ENCODE measurements around the gene MNS1.
"Not testable (repeated sequence)": the region's sequence is repeated elsewhere in the genome, so short reads cannot be mapped to it uniquely, and the experiment has no call there.

The MNS1 gene, protein sequence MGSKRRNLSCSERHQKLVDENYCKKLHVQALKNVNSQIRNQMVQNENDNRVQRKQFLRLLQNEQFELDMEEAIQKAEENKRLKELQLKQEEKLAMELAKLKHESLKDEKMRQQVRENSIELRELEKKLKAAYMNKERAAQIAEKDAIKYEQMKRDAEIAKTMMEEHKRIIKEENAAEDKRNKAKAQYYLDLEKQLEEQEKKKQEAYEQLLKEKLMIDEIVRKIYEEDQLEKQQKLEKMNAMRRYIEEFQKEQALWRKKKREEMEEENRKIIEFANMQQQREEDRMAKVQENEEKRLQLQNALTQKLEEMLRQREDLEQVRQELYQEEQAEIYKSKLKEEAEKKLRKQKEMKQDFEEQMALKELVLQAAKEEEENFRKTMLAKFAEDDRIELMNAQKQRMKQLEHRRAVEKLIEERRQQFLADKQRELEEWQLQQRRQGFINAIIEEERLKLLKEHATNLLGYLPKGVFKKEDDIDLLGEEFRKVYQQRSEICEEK

DNA sequence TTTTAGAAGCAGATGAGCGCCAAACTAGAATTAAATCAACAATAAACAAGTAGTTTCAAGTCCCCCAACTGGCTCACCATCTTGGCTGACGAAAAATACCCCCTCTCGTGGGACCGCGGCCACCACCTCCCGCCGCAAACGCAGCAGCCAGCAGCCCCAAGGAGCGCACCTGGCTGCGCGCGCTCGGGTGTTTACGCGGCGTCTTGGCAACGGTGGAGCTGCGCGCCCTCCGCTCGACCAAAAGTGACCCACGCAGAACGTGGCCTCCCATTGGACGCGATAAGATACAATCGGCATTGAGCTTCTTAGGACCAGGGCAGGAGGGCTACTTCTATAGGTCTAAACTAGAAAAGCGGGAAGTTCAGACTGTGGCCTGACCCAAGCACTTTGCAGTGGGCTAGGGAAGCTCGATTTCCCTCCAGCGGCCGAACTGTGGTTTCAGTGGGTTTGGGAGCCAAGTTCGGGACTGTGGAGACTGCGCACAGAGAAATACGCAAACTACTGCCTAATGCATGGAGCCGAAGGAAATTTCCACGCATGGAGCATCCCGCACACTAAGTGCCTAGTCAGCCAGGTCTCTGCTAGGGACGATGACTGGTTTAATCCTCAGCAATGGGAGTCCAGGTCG is at the start of gene MNS1:
MNS1 (minus strand) TSS at position 245 of the 628 bp plus-strand sequence; CDS start at position 80, 165 bp downstream.
- peak; percentile 90 to 91 for ATAC-seq

DNA sequence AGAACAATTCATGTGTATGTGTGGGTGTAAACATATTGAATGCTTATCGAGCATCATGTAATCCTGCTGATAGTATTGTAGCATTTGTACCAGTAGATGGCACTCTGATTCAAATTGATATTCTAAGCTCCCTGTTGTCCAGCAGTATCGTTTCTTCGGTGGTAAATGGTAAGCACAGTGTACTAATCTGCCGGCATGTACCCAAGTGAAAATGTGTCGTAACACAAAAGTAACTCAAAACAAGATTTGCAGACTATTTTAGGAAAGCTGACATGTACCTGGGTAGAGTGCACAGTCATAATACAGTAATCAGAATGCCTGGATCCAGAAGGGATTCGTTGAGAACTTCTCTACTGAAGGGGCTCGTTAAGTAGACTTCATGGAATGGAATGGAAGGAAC is 31.7 kb upstream of the MNS1 start:
- peak; percentile 41 to 67 for ATAC-seq

DNA sequence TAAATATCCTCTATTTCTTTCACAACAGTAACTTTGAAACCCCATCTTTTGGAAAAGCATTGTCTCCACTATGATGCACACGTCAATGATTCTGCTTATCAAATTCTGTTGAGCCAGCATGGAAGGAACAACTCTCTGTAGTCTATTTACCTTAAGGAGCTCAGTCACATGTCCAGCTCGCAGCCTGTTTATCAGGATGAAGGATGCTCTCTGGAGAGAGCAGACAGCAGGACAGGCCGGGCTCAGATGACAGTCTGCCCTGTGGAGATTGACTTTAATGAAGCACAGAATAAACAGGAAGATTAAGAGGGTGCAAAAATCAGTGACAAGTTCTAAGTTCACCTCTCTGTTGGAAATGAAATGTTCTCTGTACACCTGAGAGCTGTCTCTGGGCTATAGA is 30.6 kb upstream of the MNS1 start:
- ATAC-seq = no peak

DNA sequence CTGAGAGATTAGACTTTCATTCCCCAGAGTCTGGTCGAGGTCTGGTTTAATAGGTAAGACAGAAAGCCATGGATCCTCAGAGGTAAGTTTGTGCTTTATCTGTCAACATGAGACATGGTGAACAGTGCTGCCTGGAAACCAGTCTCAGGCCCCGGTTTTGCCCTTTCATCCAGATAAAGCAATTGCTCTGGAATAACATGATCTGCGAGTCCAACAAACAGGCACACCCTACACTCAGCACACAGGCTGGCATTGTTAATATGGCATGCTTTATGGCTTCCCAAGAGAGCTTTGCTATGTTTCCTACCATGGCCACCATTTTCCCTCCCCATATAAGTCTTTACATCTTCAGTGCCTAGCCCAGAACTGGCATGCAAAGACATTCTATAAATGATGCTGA is 30.1 kb upstream of the MNS1 start:
- ATAC-seq = no peak

DNA sequence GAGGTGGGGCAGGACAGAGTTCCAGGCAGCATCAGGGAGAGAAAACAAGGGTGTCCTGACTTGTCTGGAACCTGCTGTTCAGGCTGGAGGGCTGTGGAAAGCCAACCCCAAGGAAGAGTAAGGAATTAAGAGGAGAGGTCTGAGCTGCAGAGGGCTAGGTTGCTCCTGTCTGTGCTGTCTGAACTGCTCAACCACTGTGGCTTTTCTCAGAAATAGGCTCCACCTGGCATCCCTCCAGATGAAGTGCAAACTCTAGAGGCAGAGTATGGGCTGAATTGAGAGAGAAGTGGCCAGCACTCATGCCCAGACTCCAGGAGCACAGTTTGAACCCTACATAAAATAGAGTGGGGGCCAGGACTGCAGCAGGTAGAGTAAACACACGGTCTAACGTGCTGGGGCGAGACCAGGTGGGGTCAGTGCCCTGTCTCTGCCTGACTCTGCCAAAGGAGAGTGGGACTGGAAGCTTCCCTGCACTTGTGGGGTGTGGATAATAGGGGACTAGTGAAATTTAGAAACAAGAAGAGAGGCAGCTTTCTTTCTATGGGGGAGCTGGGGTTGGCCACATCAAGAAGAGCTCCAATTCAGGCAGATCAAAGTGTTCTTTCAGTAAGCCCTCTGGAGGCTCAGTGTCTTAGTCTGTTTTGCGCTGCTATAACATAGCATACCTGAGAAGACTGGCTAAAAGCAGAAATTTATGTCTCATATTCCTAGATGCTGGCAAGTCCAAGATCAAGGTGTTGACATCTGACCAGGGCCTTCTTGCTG is 28.0 kb upstream of the MNS1 start:
- no peak for ATAC-seq

DNA sequence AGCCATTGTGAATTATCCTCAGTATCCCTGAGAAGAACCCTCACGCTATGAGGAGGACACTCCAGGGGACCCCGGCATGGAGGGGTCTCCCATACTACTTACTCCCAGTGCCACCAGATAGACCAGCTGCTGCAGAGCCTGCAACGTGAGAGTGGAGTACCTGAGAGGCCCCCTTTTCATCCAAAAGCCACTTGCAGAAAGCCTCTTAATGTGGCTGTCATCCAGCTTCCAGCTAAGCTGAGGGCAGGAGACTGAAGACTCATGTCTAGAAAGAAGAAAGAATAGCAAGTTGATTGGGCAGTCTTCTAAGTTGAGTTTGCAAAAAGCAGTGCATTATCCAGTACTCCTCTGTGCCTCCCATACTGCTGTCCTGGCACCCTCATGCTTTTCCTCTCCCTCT is 27.3 kb upstream of the MNS1 start:
- ATAC-seq = no peak

DNA sequence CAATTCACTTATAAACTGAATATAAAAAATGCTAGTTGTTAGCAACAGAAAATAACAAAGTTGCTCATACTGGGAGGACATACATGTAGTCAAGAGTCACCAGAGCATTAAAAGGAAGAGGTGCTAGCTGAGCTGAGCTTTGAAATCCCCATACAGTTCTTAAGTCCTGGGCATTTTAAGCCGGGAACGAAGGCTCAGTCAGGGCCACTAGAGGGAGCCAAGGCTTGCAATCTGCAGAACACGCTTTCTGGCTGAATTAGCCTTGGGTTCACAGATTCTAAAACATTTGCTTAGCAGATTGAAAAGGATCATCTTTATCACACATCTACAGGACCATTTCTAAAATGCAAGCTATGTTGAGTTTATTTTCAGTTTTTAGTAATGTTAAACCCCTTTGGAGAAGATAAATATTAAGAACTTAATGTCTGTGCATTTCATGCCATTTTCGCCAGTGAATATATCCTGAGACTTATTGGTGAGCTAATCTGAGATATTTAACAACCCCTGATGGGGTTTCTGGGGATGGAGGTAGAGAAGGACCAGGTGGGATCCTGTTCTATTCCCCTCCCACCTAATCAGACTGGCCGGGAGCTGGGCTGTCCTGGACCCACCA is 26.3 kb upstream of the MNS1 start:
- no peak for ATAC-seq

DNA sequence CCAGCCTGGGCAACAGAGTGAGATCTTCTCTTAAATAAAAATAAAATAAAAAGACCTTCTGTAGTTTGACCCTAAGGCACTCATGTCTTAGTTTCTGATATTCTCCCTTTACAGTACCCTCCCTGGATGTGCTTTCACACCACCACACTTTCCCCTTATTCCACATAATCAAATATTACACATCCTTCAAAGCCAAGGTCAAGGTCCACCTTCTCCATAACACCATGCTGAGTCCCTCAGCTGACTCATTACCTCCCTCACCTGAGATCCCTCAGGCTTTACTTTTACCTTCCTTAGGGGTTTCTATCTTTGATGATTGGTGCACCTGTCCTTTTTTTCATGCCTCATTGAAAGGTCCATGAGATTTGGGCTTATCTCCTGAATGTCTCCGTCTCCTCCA is 25.5 kb upstream of the MNS1 start:
- no peak for ATAC-seq

DNA sequence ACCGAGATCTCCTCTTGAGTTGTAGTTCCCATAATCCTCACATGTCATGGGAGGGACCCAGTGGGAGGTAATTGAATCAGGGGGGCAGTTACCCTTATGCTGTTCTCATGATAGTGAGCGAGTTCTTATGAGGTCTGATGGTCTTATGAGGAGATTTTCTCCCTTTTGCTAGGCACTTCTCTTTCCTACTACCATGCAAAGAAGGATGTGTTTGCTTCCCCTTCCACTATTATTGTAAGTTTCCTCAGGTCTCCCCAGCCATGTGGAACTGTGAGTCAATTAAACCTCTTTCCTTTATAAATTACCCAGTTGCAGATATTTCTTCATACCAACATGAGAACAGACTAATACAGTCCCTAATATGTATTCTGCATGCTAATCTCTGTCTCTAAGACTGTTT is 21.3 kb upstream of the MNS1 start:
- not testable (repeated sequence) for ATAC-seq

DNA sequence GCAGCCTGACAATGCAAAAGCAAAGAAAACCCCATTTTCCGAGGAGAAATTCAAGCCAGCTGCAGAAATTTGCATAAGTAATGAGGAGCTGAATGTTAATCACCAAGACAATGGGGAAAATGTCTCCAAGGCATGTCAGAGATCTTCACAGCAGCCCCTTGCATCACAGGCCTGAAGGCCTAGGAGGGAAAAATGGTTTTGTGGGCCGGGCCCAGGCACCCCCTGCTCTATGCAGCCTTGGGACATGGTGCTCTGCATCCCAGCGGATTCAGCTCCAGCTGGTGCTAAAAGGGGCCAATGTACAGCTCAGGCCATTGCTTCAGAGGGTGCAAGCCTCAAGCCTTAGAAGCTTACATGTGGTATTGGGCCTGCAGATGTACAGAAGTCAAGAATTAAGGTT is 20.5 kb upstream of the MNS1 start:
- not testable (repeated sequence) for ATAC-seq

DNA sequence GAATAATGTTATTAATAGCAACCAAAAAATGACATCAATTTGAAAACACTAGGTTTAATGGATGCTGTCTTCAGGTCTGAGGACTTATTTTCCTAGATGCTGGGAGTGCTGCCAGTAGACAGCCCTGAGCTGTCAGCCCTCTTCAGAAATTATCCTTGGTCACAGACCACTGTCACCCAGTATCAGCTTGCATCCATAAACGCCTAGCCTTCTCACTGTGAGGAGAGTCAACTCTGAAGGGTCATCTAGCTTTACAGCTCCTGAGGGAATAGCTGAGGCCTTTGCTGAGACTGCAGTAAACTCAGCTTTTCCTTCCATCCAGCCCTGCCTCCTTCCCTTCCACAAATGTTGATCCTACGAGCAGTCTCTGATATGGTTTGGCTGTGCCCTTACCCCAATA is 19.4 kb upstream of the MNS1 start:
- ATAC-seq = no peak

DNA sequence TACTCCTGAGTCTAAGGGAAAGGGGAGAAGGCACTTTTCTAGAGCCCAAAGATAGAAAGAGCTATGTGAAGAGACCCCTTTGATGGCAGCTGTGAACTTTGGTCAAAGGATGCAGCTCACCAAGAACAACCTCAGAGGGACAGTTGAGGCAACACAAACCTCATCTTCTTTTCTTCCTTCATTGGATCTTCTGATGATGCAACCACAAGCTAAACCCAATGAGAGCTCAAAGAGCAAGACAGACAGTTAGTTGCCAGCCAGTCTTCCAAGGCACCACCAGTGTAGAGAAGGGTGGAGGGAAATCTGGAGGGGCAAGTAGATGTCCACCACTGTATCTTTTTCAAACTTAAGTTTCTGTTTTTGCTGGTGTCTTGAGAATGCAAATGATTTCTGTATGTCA is 10.4 kb upstream of the MNS1 start:
- no peak for ATAC-seq

DNA sequence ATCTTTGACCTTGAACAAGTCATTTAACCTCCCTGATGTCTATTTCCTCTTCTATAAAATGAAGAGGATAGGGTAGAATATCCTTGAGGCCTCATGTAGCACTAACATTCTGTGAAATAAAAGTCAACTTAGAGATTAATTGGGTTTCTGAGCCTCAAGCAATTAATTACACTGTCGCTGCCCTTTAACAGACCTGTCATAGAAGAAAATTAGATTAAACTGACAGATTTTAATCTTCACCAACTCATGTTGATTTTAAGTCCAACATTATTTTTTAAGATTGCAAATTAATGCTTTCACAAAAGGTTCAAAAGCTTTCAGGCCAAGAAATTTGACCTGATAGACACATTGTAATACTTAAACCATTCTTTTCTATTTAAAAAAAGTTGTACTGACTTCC is 8.1 kb upstream of the MNS1 start:
- ATAC-seq = no peak

DNA sequence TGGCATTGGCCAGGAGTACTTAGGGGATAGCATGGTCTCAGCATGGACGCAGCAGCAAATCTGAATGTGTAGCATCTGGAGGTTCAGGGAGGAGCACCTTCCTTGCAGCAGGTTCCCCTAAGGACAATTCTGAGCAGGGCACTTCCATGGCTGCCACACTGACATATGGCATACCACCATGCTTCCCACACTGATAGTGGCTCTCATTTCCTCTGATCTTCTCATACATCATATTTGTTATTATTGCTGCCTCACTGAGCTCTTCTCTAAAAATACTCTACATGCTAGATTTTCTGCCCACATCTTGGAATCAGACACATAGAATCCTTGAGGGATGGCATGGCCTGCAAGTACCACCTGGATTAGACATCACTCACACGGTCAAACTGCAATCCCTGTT is 7.3 kb upstream of the MNS1 start:
- ATAC-seq = no peak

DNA sequence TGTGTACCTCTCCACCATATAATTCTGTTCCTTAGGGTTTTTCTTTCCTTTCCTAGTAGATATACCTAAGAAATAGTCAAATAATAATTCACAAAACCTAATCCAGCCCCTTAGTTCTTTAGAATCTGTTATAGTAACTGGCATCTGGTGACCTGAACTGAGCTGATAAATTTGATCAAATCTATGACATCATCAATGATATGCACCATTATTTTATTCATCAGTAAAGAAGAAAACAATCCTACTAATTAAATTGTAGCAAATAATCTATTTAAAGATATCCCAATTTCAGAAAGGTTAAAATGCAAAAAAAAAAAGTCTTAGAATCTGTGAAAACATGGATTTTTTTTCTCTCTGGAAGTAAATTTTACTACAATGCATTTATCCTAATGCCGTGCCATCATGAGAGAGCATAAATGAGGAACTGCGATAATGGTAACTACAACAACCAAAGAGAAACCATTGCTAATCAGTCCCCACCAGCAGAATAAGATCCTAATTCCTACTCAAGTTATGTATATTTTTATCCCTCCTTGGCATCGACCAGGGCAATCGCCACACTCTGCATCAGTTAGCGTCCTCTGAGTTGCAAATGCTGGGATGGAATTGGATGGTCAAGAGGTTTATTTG is 6.6 kb upstream of the MNS1 start:
- no peak for ATAC-seq

DNA sequence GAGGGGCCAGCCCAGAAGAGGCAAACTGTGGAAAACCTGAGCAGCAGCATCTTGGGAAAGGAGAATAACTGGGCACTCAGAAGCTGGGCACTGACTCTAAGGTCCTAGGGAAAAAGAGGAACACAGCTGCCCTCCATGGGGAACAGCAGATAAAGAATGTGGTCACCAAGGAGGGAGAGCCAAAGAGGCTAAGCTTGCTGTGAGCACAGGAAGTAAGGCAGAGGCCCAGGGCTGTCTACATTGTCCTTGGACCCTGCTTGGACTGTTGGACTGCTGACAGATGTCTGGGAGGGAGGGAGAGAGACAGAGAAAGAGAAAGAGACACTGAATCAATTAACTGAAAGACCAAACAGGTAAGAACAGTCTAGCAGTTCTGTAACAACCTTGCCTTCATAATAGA is 4.5 kb upstream of the MNS1 start:
- ATAC-seq = no peak

DNA sequence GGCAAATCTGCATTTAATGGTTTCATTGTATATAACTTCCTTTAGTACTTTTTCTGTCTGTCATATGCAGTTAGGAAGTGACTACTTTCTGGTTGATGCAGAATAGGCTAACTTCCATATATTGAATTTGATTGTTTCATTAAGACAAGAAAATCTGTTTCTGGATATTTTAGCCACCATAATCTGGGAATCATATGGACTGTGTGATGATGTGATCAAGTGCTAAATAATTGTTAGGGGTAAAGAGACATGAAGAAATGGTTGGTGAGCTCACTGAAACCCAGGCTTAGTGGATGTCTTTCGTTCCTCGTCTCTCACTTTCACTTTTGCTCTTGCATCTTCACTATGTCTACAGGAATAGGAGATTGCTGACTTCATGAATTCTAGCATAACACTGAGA is 3.5 kb upstream of the MNS1 start:
- ATAC-seq = peak; percentile 47 to 57

DNA sequence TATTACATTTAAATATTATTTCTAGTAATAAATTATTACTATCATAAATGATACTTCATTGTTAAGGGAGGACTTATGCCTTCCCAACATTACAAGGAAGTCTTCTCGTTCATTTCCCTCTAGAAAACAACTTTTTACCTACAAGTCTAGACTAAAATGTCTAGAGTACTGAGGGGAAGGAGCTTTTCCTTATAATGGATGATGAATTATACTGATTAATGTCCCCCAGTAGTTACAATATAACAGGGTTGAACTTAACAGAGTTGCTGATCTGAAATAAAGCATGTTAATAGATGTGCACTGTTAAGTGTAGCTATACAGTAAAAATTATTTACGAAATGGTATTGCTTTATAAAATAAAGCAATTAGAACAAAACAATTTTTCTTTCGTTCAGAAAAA is 2.7 kb upstream of the MNS1 start:
- no peak for ATAC-seq

DNA sequence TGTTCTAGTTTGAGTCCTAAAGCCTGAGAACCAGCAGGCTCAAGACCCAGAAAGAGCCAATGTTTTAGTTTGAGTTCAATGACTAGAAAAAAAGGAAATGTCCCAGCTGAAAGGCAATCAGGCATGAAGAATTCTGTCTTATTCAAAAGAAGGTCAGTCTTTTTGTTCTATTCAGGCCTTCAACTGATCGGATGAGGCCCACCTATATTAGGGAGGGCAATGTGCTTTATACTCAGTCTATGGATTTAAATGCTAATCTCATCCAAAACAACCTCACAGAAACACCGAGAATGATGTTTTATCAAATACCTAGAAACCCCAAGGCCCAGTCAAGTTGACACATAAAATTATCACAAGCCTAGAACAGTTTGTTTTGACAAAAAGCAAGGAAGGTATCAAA is 4.0 kb downstream of the MNS1 start:
- ATAC-seq = no peak

DNA sequence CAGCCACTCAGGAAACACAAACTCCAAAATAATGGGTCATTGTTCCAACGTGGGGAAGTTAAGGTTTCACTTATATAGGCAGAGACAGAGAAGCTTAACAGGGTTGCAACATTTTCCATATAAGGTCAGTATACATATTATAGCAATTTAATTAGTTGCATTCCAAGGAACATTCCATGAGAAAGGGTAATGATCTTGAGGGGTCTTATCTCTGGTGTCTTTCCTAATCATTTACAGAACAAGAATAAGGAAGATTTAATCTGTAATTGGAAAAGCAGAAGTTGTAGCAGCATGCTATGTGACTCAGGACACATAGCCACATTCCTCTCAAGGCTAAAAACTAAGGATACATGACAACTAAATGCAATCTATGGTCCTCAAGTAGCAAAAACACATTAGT is 4.9 kb downstream of the MNS1 start:
- no peak for ATAC-seq

DNA sequence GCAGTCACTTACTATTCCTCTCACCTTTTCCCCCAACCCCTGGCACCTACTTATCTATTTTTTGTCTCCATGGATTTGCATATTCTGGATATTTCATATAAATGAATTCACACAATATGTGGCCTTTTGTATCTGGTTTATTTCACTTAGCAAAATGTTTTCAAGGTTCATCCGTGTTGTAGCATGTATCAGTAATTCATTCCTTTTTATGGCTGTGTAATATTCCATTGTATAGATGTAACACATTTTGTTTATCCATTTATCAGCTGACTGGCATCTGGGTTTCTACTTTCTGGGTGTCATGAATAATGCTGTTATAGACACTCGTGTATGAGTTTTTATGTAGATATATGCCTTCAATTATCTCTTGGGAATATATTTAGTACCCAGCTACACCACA is 5.8 kb downstream of the MNS1 start:
- ATAC-seq = no peak

DNA sequence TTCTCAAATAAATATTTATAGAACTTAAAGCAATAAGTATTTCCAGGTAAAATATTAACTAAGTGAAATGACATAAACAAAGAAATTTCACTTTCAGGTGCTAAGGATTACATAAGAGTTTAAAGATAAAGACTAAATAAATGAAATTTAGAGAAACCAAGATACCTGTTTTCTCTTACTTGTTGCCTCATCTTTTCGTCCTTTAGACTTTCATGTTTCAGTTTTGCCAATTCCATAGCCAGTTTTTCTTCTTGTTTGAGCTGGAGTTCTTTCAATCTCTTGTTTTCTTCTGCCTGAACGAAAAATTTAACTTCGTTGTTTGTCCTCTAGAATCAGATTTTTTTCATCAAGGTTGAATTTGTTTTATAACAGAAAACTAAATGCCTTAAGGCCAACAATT is 8.7 kb downstream of the MNS1 start:
- ATAC-seq = no peak

DNA sequence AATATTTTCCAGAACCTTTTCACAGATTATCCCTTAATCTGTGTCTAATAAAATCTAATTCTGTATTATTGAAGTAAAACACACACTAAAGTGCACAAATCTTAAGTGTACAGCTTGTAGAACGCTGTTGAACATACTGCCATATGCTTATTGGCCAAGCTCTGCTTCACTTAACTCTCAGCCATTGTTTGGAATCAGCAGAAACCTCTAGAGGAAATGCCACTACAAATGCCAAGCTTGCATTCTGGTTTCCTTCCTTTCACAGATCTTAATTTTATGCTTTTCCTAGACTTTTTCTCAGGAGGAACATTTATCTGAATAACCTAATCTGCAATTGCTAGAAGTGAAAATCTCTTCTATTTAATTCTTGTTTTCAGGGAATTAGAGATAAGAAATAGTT is 10.1 kb downstream of the MNS1 start:
- ATAC-seq = no peak

Data from activated CD4-positive, CD25-positive, alpha-beta regulatory T cell treated with anti-CD3 and anti-CD28 coated beads, Interleukin-2, amount 50 U/mL, for 24 hours (primary cell).